Fibroblast of the conjunctiva (primary cell): ENCODE measurements around the gene POLE.

Source experiments
- DNase-seq: peaks from one replicate; pipeline ENCODE4 v3.0.0-alpha.2; 2010; ENCODE audit warnings: low read depth

The POLE gene

GRCh38 chr12:132577191-132577920, 109.8 kb downstream of the POLE start:
- DNase-seq: no peak

GRCh38 chr12:132576701-132577100, 110.4 kb downstream of the POLE start:
- DNase-seq: no peak

GRCh38 chr12:132575661-132576060, 111.5 kb downstream of the POLE start:
- no peak for DNase-seq

- no peak for DNase-seq
Observed at GRCh38 chr12:132574271-132574996, 112.7 kb downstream of the POLE start.
